Stimulated activated CD4-positive, alpha-beta T cell treated with anti-CD3 and anti-CD28 coated beads, Interleukin-2, amount 100 ng/mL, for 24 hours (primary cell): Measurements from ENCODE around the gene SFMBT2.
A peak's percentile ranks its signal among the peaks of the same experiment; 100 is the strongest.
"Not testable (repeated sequence)": the region's sequence is repeated elsewhere in the genome, so short reads cannot be mapped to it uniquely, and the experiment has no call there.

Source experiments
- DNase-seq, 2 donors: peaks; one replicate each; pipeline ENCODE4 v3.0.0-alpha.2; 2020

Gene SFMBT2

GRCh38 chr10:7209458-7209857, 201.4 kb downstream of the SFMBT2 start:
- DNase-seq = no peak

GRCh38 chr10:7206412-7207100, 204.3 kb downstream of the SFMBT2 start:
- DNase-seq = no peak

GRCh38 chr10:7205656-7206055, 205.2 kb downstream of the SFMBT2 start:
- DNase-seq = no peak

- DNase-seq = no peak
Measured at GRCh38 chr10:7202793-7203355, 208.0 kb downstream of the SFMBT2 start.

- DNase-seq = no peak
Measured at GRCh38 chr10:7199152-7199760, 211.6 kb downstream of the SFMBT2 start.

GRCh38 chr10:7196284-7196683, 214.6 kb downstream of the SFMBT2 start:
- DNase-seq = no peak

- no peak for DNase-seq
Measured at GRCh38 chr10:7195118-7195517, 215.7 kb downstream of the SFMBT2 start.

- no peak for DNase-seq
Measured at GRCh38 chr10:7194571-7194970, 216.3 kb downstream of the SFMBT2 start.

GRCh38 chr10:7193369-7193768, 217.5 kb downstream of the SFMBT2 start:
- peak; percentile 51 to 53 for DNase-seq

- DNase-seq = peak; percentile 55 to 64
Measured at GRCh38 chr10:7192831-7193361, 217.9 kb downstream of the SFMBT2 start.

GRCh38 chr10:7192061-7192460, 218.8 kb downstream of the SFMBT2 start:
- DNase-seq = no peak

- DNase-seq = not testable (repeated sequence)
Measured at GRCh38 chr10:7190772-7191171, 220.1 kb downstream of the SFMBT2 start.

- no peak for DNase-seq
Measured at GRCh38 chr10:7189909-7190308, 220.9 kb downstream of the SFMBT2 start.

- no peak for DNase-seq
Measured at GRCh38 chr10:7188456-7189050, 222.3 kb downstream of the SFMBT2 start.

GRCh38 chr10:7186387-7187018, 224.3 kb downstream of the SFMBT2 start:
- no peak for DNase-seq

- DNase-seq = no peak
Measured at GRCh38 chr10:7185367-7185690, 225.5 kb downstream of the SFMBT2 start.

- DNase-seq = no peak
Measured at GRCh38 chr10:7184660-7185366, 226.0 kb downstream of the SFMBT2 start.

GRCh38 chr10:7184116-7184515, 226.7 kb downstream of the SFMBT2 start:
- peak in 1 of 2 donors; percentile 21 for DNase-seq

- DNase-seq = not testable (repeated sequence)
Measured at GRCh38 chr10:7182327-7182726, 228.5 kb downstream of the SFMBT2 start.

- no peak for DNase-seq
Measured at GRCh38 chr10:7181420-7181819, 229.4 kb downstream of the SFMBT2 start.

GRCh38 chr10:7179536-7179935, 231.3 kb downstream of the SFMBT2 start:
- no peak for DNase-seq

GRCh38 chr10:7173948-7174347, 236.9 kb downstream of the SFMBT2 start:
- DNase-seq = no peak

- DNase-seq = no peak
Measured at GRCh38 chr10:7171825-7172224, 239.0 kb downstream of the SFMBT2 start.
